ENCODE data around the gene UBE4B.
A peak's percentile ranks its signal among the peaks of the same experiment; 100 is the strongest.

- TF ChIP-seq CTCF (IDR thresholded peaks at IDR 0.05) (no peak), POLR2AphosphoS5 (IDR thresholded peaks at IDR 0.05) (peak in 3 of 4 donors; percentile 54 to 69 (median 55)), POLR2A (IDR thresholded peaks at IDR 0.05) (no peak)
Observed at GRCh38 chr1:10122926-10123325, 90.2 kb downstream of the UBE4B start.

Measured in sigmoid colon (tissue), 4 donors.